ENCODE results near the gene CLSTN3.
A peak's percentile ranks its signal among the peaks of the same experiment; 100 is the strongest.

Gene CLSTN3

GRCh38 chr12:7129872-7130691 lies at the start of gene CLSTN3:
CLSTN3 (plus strand) TSS chr12:7130371; CDS start chr12:7130649, 278 bp downstream.
- peak; percentile 72 for DNase-seq (ENCODE audit: low read depth)
- H3K4me3 ChIP-seq (ENCODE audit: control insufficient read depth, low read depth, low read length) = peak within 1 kb of the TSS; percentile 61
- TF ChIP-seq, protein P1, sequence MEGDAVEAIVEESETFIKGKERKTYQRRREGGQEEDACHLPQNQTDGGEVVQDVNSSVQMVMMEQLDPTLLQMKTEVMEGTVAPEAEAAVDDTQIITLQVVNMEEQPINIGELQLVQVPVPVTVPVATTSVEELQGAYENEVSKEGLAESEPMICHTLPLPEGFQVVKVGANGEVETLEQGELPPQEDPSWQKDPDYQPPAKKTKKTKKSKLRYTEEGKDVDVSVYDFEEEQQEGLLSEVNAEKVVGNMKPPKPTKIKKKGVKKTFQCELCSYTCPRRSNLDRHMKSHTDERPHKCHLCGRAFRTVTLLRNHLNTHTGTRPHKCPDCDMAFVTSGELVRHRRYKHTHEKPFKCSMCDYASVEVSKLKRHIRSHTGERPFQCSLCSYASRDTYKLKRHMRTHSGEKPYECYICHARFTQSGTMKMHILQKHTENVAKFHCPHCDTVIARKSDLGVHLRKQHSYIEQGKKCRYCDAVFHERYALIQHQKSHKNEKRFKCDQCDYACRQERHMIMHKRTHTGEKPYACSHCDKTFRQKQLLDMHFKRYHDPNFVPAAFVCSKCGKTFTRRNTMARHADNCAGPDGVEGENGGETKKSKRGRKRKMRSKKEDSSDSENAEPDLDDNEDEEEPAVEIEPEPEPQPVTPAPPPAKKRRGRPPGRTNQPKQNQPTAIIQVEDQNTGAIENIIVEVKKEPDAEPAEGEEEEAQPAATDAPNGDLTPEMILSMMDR (conservative IDR thresholded peaks at IDR 0.05; ENCODE audit: control insufficient read depth, insufficient read depth, low read depth, low read length) = no peak

GRCh38 chr12:7081037-7081436 lies 49.1 kb upstream of the CLSTN3 start:
- no peak for DNase-seq (ENCODE audit: low read depth)
- no peak overlapping the region for H3K4me3 ChIP-seq (ENCODE audit: control insufficient read depth, low read depth, low read length)
- TF ChIP-seq, protein P1 (conservative IDR thresholded peaks at IDR 0.05; ENCODE audit: control insufficient read depth, insufficient read depth, low read depth, low read length) = no peak

DNA sequence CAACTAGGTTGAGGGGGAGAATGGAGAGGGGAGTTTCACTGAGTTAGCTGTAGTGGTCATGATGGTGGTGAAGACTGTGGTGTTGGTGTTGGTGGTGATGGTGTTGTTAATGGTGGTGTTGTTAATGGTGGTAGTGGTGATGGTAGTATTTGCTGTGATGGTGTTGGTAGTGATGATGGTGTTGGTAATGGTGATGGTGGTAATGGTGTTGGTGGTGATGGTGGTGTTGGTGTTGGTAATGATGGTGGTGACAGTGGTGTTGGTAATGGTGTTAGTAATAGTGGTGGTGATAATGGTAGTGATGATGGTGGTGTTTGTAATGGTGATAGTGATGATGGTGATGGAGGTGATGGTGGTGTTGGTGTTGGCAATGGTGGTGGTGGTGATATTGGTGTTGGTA lies 47.0 kb upstream of the CLSTN3 start:
- TF ChIP-seq, protein P1 (conservative IDR thresholded peaks at IDR 0.05; ENCODE audit: control insufficient read depth, insufficient read depth, low read depth, low read length) = no peak
- DNase-seq (ENCODE audit: low read depth) = no peak

GRCh38 chr12:7089196-7089871 lies 40.8 kb upstream of the CLSTN3 start:
- no peak for DNase-seq (ENCODE audit: low read depth)
- TF ChIP-seq, protein P1 (conservative IDR thresholded peaks at IDR 0.05; ENCODE audit: control insufficient read depth, insufficient read depth, low read depth, low read length) = no peak
- H3K4me3 ChIP-seq (ENCODE audit: control insufficient read depth, low read depth, low read length) = no peak overlapping the region

More for the DNA sequence above, 47.0 kb upstream of the CLSTN3 start:
- H3K4me3 ChIP-seq (ENCODE audit: control insufficient read depth, low read depth, low read length) = no peak overlapping the region

DNA sequence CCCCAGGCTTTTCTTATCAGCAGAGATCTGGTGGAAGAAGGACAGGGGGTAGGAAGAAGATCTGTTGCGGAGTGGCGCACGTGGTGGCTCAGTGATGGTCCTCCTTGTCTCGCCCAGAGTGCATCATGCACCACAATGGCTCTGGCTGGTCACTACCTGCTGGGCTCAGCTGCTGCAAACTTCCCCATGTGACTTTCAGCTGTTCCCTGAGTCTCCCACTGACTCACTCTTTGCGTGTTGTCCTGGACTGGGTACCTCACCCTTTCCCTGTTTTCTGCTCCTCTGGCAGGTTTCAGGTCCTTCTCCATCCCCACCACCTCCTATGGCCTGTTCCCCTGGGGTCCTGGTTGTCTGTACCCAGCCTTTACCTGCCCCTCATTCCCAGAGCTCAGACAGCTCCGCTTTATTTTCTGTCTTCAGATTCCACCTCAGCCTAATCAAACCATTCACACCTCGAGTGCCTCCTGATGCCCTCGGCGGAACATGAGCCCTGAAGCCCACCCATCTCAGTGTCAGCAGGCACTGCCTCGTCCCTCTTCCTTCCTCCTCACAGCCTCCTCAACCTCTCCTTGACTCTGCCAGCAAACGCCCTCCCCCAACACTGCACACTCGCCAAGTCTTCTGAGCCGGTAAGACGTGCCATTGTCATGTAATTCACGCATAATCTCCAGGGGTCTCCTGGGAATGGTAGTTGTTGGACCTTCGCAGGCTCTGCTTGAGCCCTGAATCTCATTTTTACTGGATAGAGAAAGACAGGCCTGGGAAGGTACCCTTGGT lies 39.8 kb upstream of the CLSTN3 start:
- DNase-seq (ENCODE audit: low read depth) = peak; percentile 65
- TF ChIP-seq, protein P1 (conservative IDR thresholded peaks at IDR 0.05; ENCODE audit: control insufficient read depth, insufficient read depth, low read depth, low read length) = no peak
- H3K4me3 ChIP-seq (ENCODE audit: control insufficient read depth, low read depth, low read length) = peak overlapping the region; percentile 60

- TF ChIP-seq, protein P1 (conservative IDR thresholded peaks at IDR 0.05; ENCODE audit: control insufficient read depth, insufficient read depth, low read depth, low read length) = no peak
- no peak for DNase-seq (ENCODE audit: low read depth)
- H3K4me3 ChIP-seq (ENCODE audit: control insufficient read depth, low read depth, low read length) = peak overlapping the region; percentile 60
These were observed 39.0 kb upstream of the CLSTN3 start for GRCh38 chr12:7091171-7091570.

Data from fibroblast of mammary gland (primary cell).